ENCODE measurements around the gene KIF22. TPM values are rescaled to one million over a fixed set of nuclear protein-coding genes. Genes with fewer than 3 reads are reported as not detected.
A peak's percentile ranks its signal among the peaks of the same experiment; 100 is the strongest.

The KIF22 gene
- total and polyA plus RNA-seq, 11 donors, result 12.2 to 91.2 (median 32.2) TPM

- WGBS, 4 donors, result 45 to 63% (median 49%) methylated on average over 5 to 15 of the region's 15 CpGs
- no peak overlapping the region for H3K27ac ChIP-seq
- no peaks in the 10 kb centered on the region for H3K27me3 ChIP-seq
- no peak overlapping the region for H3K4me3 ChIP-seq
- DNase-seq, result peak; percentile 64 to 90 (median 79)
- peaks cover 0 to 50% (median 44%) of the 10 kb centered on the region in 9 donors for H3K36me3 ChIP-seq
- TF ChIP-seq POLR2A (IDR thresholded peaks at IDR 0.05), result no peak
- TF ChIP-seq CTCF (IDR thresholded peaks at IDR 0.05), result peak; percentile 82 to 93 (median 87)
- ATAC-seq, result peak; percentile 60 to 79 (median 78)
- intact Hi-C loops (cut with DNase I), result loop anchor here in 5 of 10 donors (5.0 to 10.0 kb wide), 4 partner anchors 36 to 154 kb away; partner anchors contain the start of genes PRRT2 (in 3 of the 5) and KIF22 (in 1 of the 5)
- no peaks in the 10 kb centered on the region for H3K9me3 ChIP-seq
- H3K4me1 ChIP-seq, result peaks cover 0 to 7% (median 0%) of the 10 kb centered on the region in 12 donors
Measured at GRCh38 chr16:29848420-29849297, 58.1 kb downstream of the KIF22 start.

- no peak for ATAC-seq
- no peaks in the 10 kb centered on the region for H3K9me3 ChIP-seq
Measured at GRCh38 chr16:29849505-29849904, 59.0 kb downstream of the KIF22 start.

GRCh38 chr16:29850998-29851397, 60.4 kb downstream of the KIF22 start:
- DNase-seq, result no peak
- 91 to 98% (median 95%) methylated on average over 3 of the region's 3 CpGs for WGBS, 4 donors
- Histone ChIP-seq H3K36me3 (peaks cover 0 to 27% (median 21%) of the 10 kb centered on the region in 9 donors), H3K9me3 (no peaks in the 10 kb centered on the region), H3K27ac (no peak overlapping the region), H3K4me3 (no peak overlapping the region), H3K4me1 (peaks cover 0 to 7% (median 0%) of the 10 kb centered on the region in 12 donors), H3K27me3 (no peaks in the 10 kb centered on the region)
- TF ChIP-seq CTCF (IDR thresholded peaks at IDR 0.05) (no peak), POLR2A (IDR thresholded peaks at IDR 0.05) (no peak)
- ATAC-seq, result no peak
- intact Hi-C loops (cut with DNase I), result loop anchor here in 2 of 10 donors (2.0 to 10.0 kb wide), 2 partner anchors 30 to 64 kb away; partner anchors contain the start of gene MVP (in 1 of the 2)

More at GRCh38 chr16:29849505-29849904, 59.0 kb downstream of the KIF22 start:
- Histone ChIP-seq H3K27ac (no peak overlapping the region), H3K36me3 (peaks cover 0 to 42% (median 36%) of the 10 kb centered on the region in 9 donors), H3K27me3 (no peaks in the 10 kb centered on the region), H3K4me1 (peaks cover 0 to 7% (median 0%) of the 10 kb centered on the region in 12 donors), H3K4me3 (no peak overlapping the region)
- no peak for DNase-seq
- TF ChIP-seq CTCF (IDR thresholded peaks at IDR 0.05), result no peak
- no peak for TF ChIP-seq POLR2A (IDR thresholded peaks at IDR 0.05)
- WGBS, 4 donors, result 63 to 74% (median 66%) methylated on average over 5 of the region's 5 CpGs
- intact Hi-C loops (cut with DNase I), result loop anchor here in 5 of 10 donors (5.0 to 10.0 kb wide), 4 partner anchors 37 to 155 kb away; partner anchors contain the start of genes PRRT2 (in 3 of the 5) and KIF22 (in 1 of the 5)

GRCh38 chr16:29852654-29853053, 62.1 kb downstream of the KIF22 start:
- Histone ChIP-seq H3K9me3 (no peaks in the 10 kb centered on the region), H3K27ac (peak overlapping the region; percentile 6 to 70 (median 52)), H3K4me3 (peak overlapping the region in 4 of 12 donors; percentile 6 to 25 (median 10)), H3K4me1 (peaks cover 0 to 7% (median 0%) of the 10 kb centered on the region in 12 donors), H3K36me3 (peaks cover 0 to 10% (median 4%) of the 10 kb centered on the region in 9 donors), H3K27me3 (no peaks in the 10 kb centered on the region)
- ATAC-seq (peak; percentile 24 to 80 (median 50)), DNase-seq (peak in 3 of 5 donors; percentile 42 to 47 (median 46))
- TF ChIP-seq POLR2A (IDR thresholded peaks at IDR 0.05), result peak in 1 of 2 donors; percentile 24
- TF ChIP-seq CTCF (IDR thresholded peaks at IDR 0.05), result no peak
- intact Hi-C loops (cut with DNase I), result loop anchor here in 1 of 10 donors (10.0 kb wide), 1 partner anchor 62 kb away; no protein-coding TSS in a partner anchor
- 42 to 50% (median 43%) methylated on average over 7 of the region's 7 CpGs for WGBS, 4 donors

Measured in heart left ventricle (tissue), 16 donors.